Progenitor cell of endocrine pancreas (in vitro differentiated cells): ENCODE results near the gene ZNF576. TPM values are rescaled to one million over a fixed set of nuclear protein-coding genes. Genes with fewer than 3 reads are reported as not detected.
A peak's percentile ranks its signal among the peaks of the same experiment; 100 is the strongest.

ENCODE experiments used
- DNase-seq: peaks from one replicate; pipeline ENCODE4 v3.0.0; 2021; ENCODE audit warnings: low spot score; ENCODE audit not compliant: unreplicated experiment
- H3K27ac Mint-ChIP-seq: 2 replicates; pipeline ENCODE4 v1.8.0; 2021; ENCODE audit warnings: mild to moderate bottlenecking, moderate library complexity, mixed read lengths
- H3K27me3 Mint-ChIP-seq: 2 replicates; pipeline ENCODE4 v1.8.0; 2021; ENCODE audit warnings: mixed read lengths
- H3K36me3 Mint-ChIP-seq: 2 replicates; pipeline ENCODE4 v1.8.0; 2022; ENCODE audit warnings: mixed read lengths; ENCODE audit not compliant: insufficient read depth
- H3K4me1 Mint-ChIP-seq: 2 replicates; pipeline ENCODE4 v1.8.0; 2021; ENCODE audit warnings: low read depth, mixed read lengths
- H3K4me3 Mint-ChIP-seq: 2 replicates; pipeline ENCODE4 v1.8.0; 2021; ENCODE audit warnings: low read depth, mild to moderate bottlenecking, moderate library complexity, mixed read lengths
- H3K9me3 Mint-ChIP-seq: 2 replicates; pipeline ENCODE4 v1.8.0; 2021; ENCODE audit warnings: low read depth, mixed read lengths
- CTCF ChIP-seq: fragments of 200-600 bp; sonication (generic); IDR thresholded peaks from one replicate; pipeline ENCODE4 v1.5.0; 2021; ENCODE audit warnings: antibody characterized with exemption, mild to moderate bottlenecking; ENCODE audit not compliant: unreplicated experiment
- total RNA-seq: library from RNA; stranded (reverse); gene quantifications from 2 replicates; pipeline ENCODE4 v1.2.1, GENCODE V29; 2021

The ZNF576 gene
- total RNA-seq, 1 donor from 2014 or later, result 15.4 TPM

- Mint-ChIP-seq H3K4me1 (peaks cover 31% of the 10 kb centered on the region), H3K36me3 (peaks cover 2% of the 10 kb centered on the region), H3K27me3 (peaks cover 18% of the 10 kb centered on the region), H3K27ac (peak overlapping the region; percentile 91), H3K4me3 (peak overlapping the region; percentile 94), H3K9me3 (no peaks in the 10 kb centered on the region)
- no peak for DNase-seq
- TF ChIP-seq CTCF, result no peak
Measured at GRCh38 chr19:43638214-43638994, 42.0 kb downstream of the ZNF576 start.

- no peak for DNase-seq
- Mint-ChIP-seq H3K27me3 (peaks cover 19% of the 10 kb centered on the region), H3K27ac (peak overlapping the region; percentile 91), H3K4me1 (peaks cover 31% of the 10 kb centered on the region), H3K36me3 (peaks cover 2% of the 10 kb centered on the region), H3K9me3 (no peaks in the 10 kb centered on the region), H3K4me3 (peak overlapping the region; percentile 94)
- no peak for TF ChIP-seq CTCF
Measured at GRCh38 chr19:43638995-43639518, 42.7 kb downstream of the ZNF576 start.

- H3K4me1 Mint-ChIP-seq, result peaks cover 29% of the 10 kb centered on the region
- H3K27me3 Mint-ChIP-seq, result peaks cover 23% of the 10 kb centered on the region
- no peak for TF ChIP-seq CTCF
- H3K9me3 Mint-ChIP-seq, result no peaks in the 10 kb centered on the region
- H3K27ac Mint-ChIP-seq, result peak within 1 kb of the TSS; percentile 91
- DNase-seq, result no peak
- H3K4me3 Mint-ChIP-seq, result peak within 1 kb of the TSS; percentile 94
- peaks cover 2% of the 10 kb centered on the region for H3K36me3 Mint-ChIP-seq
Measured at GRCh38 chr19:43639519-43640423, 43.4 kb downstream of the ZNF576 start, which contains the start of gene CADM4. CADM4 (minus strand) TSS chr19:43639850; CDS start chr19:43639790, 60 bp downstream.

GRCh38 chr19:43640424-43640757 is 44.0 kb downstream of the ZNF576 start:
- Mint-ChIP-seq H3K4me1 (peaks cover 23% of the 10 kb centered on the region), H3K27ac (peak overlapping the region; percentile 78), H3K36me3 (peaks cover 2% of the 10 kb centered on the region), H3K9me3 (no peaks in the 10 kb centered on the region), H3K4me3 (peak overlapping the region; percentile 79), H3K27me3 (peaks cover 23% of the 10 kb centered on the region)
- no peak for TF ChIP-seq CTCF
- no peak for DNase-seq

GRCh38 chr19:43641333-43641732 is 44.9 kb downstream of the ZNF576 start:
- peaks cover 23% of the 10 kb centered on the region for H3K27me3 Mint-ChIP-seq
- TF ChIP-seq CTCF, result no peak
- H3K27ac Mint-ChIP-seq, result peak overlapping the region; percentile 44
- H3K4me3 Mint-ChIP-seq, result peak overlapping the region; percentile 74
- no peaks in the 10 kb centered on the region for H3K9me3 Mint-ChIP-seq
- no peak for DNase-seq
- H3K4me1 Mint-ChIP-seq, result peaks cover 19% of the 10 kb centered on the region
- H3K36me3 Mint-ChIP-seq, result peaks cover 2% of the 10 kb centered on the region
